Lower leg skin (tissue), 4 donors: ENCODE results near the gene HDAC7. TPM values are rescaled to one million over a fixed set of nuclear protein-coding genes. Genes with fewer than 3 reads are reported as not detected.
A peak's percentile ranks its signal among the peaks of the same experiment; 100 is the strongest.

Experiments used
- DNase-seq, 2 donors: peaks; one replicate each; pipeline ENCODE4 v3.0.0-alpha.2; 2019; ENCODE audit warnings: low spot score in 2 of 2
- H3K4me3 ChIP-seq: fragments of 200-600 bp; sonication (generic); 2 replicates; pipeline ENCODE4 v1.5.1; 2017; ENCODE audit warnings: mild to moderate bottlenecking, low read depth; ENCODE audit not compliant: poor library complexity, severe bottlenecking
- CTCF ChIP-seq, 3 donors: fragments of 450-650 bp; IDR thresholded peaks; one replicate each; pipeline ENCODE4 v1.5.1; 2016; ENCODE audit warnings: antibody characterized with exemption in 3 of 3, mild to moderate bottlenecking in 3 of 3, moderate library complexity in 2 of 3
- POLR2A ChIP-seq, 2 donors: fragments of 450-650 bp; IDR thresholded peaks; one replicate each; pipeline ENCODE4 v1.6.1; 2016 to 2017; ENCODE audit warnings: antibody characterized with exemption in 2 of 2, mild to moderate bottlenecking in 1 of 2, moderate library complexity in 1 of 2
- WGBS, 2 donors: methylation state at CpG; one replicate each; pipeline ENCODE4 v1.1.5; 2018; 5-methylcytosine and 5-hydroxymethylcytosine counted together
- intact Hi-C: fragments of 100-400 bp; cut with DNase I; formaldehyde crosslinking; loops from one replicate; pipeline ENCODE4 v1.15.0; 2023; ENCODE audit warnings: low total_unique reads
- total RNA-seq, 4 donors: library from RNA; depleted of rRNA; stranded (reverse); fragments of >200 nt; gene quantifications; one replicate each; pipeline ENCODE4 v1.1.0, GENCODE V29; 2016

Gene HDAC7
- total RNA-seq, 4 donors from 2014 or later, result 56.3 to 114 (median 63.5) TPM

DNA sequence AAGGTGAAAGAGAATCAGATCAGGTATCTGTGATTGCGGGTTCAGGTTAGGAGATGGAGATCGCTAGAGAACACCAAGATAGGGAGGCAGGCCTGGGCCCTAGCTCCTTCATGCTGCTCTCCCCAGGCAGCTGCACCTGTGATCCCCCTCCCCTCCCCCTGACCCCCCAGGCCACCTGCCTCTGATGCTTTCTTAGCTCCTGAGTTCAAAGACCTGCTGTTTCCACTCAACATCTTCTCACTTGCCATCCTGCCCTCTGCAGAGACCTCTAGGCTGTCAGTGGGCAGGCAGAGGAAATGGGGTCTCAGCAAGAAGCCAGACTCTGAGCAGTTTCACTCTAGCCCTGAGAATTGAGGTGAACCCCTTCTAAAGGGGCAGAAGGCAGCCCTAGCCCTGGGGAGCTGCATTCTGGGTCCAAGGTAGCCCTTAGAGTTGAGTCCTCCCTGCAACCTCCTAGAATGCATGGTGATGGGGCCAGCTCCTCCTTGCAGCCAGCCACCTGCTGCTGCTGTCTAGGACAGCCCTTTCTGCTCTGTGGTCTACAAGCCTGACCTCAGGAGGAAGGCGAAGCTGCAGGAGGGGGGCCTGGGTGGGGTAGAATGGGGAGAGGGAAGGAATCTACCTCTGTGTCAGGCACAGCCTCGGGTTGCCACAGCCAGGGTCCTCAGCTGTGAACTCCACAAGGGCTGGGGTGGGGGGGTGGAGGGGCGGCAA, 53.0 kb downstream of the HDAC7 start:
- intact Hi-C loops, result no loop called here
- no peak overlapping the region for H3K4me3 ChIP-seq
- TF ChIP-seq POLR2A (IDR thresholded peaks at IDR 0.05), result no peak
- TF ChIP-seq CTCF (IDR thresholded peaks at IDR 0.05), result no peak
- WGBS, 2 donors, result 59 to 67% methylated on average over 5 of the region's 5 CpGs
- DNase-seq, result no peak

DNA sequence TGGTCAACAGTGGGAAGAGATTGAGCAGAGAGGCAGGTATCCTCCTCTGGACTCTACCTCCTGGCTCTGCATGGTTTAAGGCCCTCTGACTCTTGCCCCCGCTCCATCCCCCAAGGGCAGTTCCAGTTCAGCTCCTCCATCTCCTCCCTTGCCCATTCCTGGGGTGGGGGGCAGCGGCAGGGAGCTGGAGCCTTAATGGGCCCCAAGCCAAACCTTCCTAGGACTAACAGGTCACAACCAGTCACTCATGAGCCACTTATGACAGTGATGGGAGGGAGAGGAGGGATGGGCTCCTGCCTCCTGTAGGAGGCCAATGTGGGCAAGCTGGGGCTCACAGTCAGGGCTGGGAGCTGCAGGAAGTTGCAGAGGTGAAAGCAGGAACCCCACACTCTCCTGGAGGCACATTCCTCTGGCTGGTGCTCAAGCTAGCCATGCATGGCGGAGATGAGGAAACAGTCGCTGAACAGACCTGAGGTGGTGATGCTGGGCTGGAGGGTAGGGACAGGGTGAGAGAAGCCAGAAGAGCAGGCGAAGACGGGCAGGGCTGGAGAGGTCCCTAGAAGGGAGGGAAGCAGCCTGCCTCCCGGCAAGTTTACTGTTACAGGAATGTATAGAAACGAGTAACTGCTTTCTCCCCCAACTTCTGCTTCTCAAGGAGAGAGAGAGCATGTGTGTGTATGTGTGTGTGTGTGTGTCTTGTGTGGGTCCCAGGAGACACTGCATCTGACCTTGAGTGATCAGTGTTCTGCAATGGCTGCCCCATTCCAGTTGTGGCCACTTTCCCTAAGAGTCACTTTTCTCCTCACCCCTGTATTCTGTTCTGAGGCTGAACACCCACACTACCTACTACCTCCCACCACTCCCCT, 56.0 kb downstream of the HDAC7 start:
- 49 to 50% methylated on average over 8 of the region's 8 CpGs for WGBS, 2 donors
- no peak for TF ChIP-seq POLR2A (IDR thresholded peaks at IDR 0.05)
- no peak for TF ChIP-seq CTCF (IDR thresholded peaks at IDR 0.05)
- no peak overlapping the region for H3K4me3 ChIP-seq
- no peak for DNase-seq
- intact Hi-C loops, result no loop called here

DNA sequence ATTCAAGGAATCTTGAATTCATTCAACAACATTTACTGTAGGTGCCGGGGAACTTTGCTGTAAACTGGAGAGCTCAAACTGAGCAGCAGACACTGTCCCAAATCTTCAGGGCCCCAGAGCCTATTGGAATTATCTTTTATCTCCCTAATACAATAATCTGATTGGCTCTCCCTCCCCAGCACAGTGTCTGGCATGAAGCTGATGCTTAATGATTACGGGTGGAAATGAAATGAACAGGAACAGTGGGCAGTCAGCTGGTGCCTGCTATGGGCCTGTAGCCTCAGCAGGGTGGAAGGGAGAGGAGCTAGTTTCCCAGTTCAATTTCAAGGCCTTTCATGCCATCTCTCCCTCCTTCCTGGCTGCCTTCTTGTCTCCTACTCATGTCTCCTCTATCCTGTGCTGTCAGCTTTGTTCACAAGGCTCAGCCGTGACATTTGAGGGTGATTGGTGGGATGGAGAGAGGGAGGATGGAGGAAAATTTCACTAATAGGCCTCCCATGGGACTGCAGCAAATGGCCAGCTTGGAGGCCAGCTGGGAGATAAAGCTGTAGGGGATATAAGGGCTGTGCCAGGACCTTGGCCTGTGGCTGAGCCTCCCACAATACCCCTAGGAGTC, 56.7 kb downstream of the HDAC7 start:
- TF ChIP-seq CTCF (IDR thresholded peaks at IDR 0.05) (no peak), POLR2A (IDR thresholded peaks at IDR 0.05) (no peak)
- no peak overlapping the region for H3K4me3 ChIP-seq
- DNase-seq, result no peak
- WGBS, 2 donors, result 63% methylated on average over 3 of the region's 3 CpGs
- intact Hi-C loops, result no loop called here

DNA sequence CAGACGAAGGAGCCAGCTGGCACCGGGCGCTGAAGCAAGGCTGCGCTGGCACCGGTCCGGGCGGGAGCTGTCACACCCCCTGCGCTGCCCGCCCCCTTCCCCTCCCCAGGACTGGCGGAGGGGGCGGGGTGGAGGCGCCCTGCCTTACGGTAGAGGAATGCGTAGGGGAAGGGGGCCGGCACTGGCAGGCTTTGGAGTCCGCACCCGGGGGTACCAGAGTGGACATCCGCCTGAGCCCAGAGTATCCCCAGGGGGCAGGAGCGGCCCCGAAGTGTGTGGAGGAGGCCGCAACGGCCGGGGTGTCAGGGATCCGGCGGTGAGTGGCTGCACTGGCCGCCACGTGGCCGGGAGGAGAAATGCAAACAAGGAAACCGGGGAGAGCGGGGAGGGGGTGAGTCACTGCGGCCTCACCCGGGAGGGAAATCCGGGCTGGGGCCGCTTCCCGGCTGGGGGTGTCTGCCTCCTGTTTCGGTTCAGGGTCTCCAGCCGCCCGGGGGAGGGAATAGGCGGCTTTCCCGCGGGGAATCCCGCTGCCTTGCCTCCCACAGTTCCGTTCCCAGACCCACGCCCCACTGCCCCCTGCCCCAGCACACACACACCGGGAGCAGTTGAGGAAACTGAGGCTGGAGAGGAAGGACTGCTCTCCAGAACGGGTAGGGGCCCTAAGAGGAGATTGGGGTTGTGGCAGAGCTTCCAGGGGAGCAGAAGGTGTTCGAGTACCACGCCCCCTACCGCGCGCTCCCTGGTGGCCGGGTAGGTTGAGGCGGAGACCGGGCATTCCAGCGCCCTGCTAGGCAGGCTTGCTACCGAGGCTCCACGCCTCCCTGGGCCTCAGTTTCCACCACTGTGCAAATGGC, 60.6 kb downstream of the HDAC7 start, which contains the start of gene RAPGEF3:
Gene RAPGEF3, minus strand, starts transcription at position 47 of the 857 bp plus-strand sequence. CDS start 324 bp downstream, outside the sequence.
- DNase-seq, result peak; percentile 73 to 97
- WGBS, 2 donors, result 4% methylated on average over 19 to 54 of the region's 57 CpGs
- intact Hi-C loops, result no loop called here
- H3K4me3 ChIP-seq, result peak within 1 kb of the TSS; percentile 37
- no peak for TF ChIP-seq CTCF (IDR thresholded peaks at IDR 0.05)
- no peak for TF ChIP-seq POLR2A (IDR thresholded peaks at IDR 0.05)

DNA sequence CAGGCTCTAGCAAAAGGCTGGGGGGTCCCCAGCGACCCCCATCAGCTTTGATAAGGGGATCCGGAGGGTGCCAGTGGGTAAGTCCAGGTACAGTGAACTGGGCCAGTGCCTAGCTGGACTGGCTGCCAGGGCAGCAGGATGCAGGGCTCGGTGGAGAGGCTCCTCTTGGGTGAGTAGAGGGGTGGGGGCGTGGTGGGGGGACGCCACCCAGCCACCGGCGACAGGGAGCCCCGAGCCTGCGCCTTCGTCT, 61.2 kb downstream of the HDAC7 start:
- DNase-seq, result no peak
- 0 to 2% methylated on average over 2 to 8 of the region's 10 CpGs for WGBS, 2 donors
- intact Hi-C loops, result no loop called here
- peak overlapping the region; percentile 37 for H3K4me3 ChIP-seq
- TF ChIP-seq POLR2A (IDR thresholded peaks at IDR 0.05) (no peak), CTCF (IDR thresholded peaks at IDR 0.05) (no peak)
